Keratinocyte (primary cell): ENCODE data around the gene IFNA17. TPM values are rescaled to one million over a fixed set of nuclear protein-coding genes. Genes with fewer than 3 reads are reported as not detected.

Source experiments
- DNase-seq: peaks from one replicate; pipeline ENCODE4 v3.0.0-alpha.2; 2011; ENCODE audit warnings: low read depth, missing footprints, low spot score
- FAIRE-seq: peaks from 2 replicates; lab custom pipeline; 2011; peaks lifted over from hg19 to GRCh38; lab: Jason Lieb, UNC
- H2AFZ ChIP-seq: 2 replicates; pipeline ENCODE4 v1.6.0; 2012; ENCODE audit warnings: low read length, control low read depth, inconsistent platforms; ENCODE audit not compliant: control insufficient read depth
- H3K27ac ChIP-seq: 2 replicates; pipeline ENCODE4 v1.5.1; 2011; ENCODE audit warnings: low read length; ENCODE audit not compliant: control insufficient read depth, insufficient read depth
- H3K27me3 ChIP-seq: 3 replicates; pipeline ENCODE4 v1.6.0; 2011; ENCODE audit warnings: low read length; ENCODE audit not compliant: control insufficient read depth, insufficient read depth; ENCODE audit errors: extremely low read depth
- H3K36me3 ChIP-seq, 2 experiments: 2 replicates in 1 of 2; 3 replicates in 1 of 2; pipeline ENCODE4 v1.5.1; 2011; ENCODE audit warnings: low read length in 2 of 2, mild to moderate bottlenecking in 1 of 2; ENCODE audit not compliant: control insufficient read depth in 2 of 2, insufficient read depth in 2 of 2; ENCODE audit errors: extremely low read depth in 1 of 2
- H3K4me1 ChIP-seq: 3 replicates; pipeline ENCODE4 v1.5.1; 2011; ENCODE audit warnings: low read length; ENCODE audit not compliant: control insufficient read depth, insufficient read depth; ENCODE audit errors: extremely low read depth
- H3K4me2 ChIP-seq: 3 replicates; pipeline ENCODE4 v1.6.0; 2011; ENCODE audit warnings: low read depth, low read length; ENCODE audit not compliant: control insufficient read depth, insufficient read depth; ENCODE audit errors: extremely low read depth
- H3K4me3 ChIP-seq, 3 experiments: fragments of 200-600 bp in 1 of 3; sonication (generic) in 1 of 3; 2 replicates in 2 of 3; 3 replicates in 1 of 3; pipeline ENCODE4 v1.5.1; 2011 to 2016; ENCODE audit warnings: low read length in 3 of 3, mild to moderate bottlenecking in 3 of 3, control low read depth in 2 of 3, inconsistent platforms in 1 of 3, low read depth in 1 of 3, mixed read lengths in 1 of 3, mixed run types in 1 of 3, moderate library complexity in 1 of 3; ENCODE audit not compliant: control insufficient read depth in 2 of 3, insufficient read depth in 2 of 3; ENCODE audit errors: extremely low read depth in 1 of 3
- H3K79me2 ChIP-seq: 2 replicates; pipeline ENCODE4 v1.6.0; 2012; ENCODE audit warnings: low read length; ENCODE audit not compliant: control insufficient read depth, insufficient read depth
- H3K9ac ChIP-seq: 3 replicates; pipeline ENCODE4 v1.6.0; 2011; ENCODE audit warnings: low read length; ENCODE audit not compliant: control insufficient read depth, insufficient read depth; ENCODE audit errors: extremely low read depth
- H3K9me1 ChIP-seq: 3 replicates; pipeline ENCODE4 v1.6.0; 2011; ENCODE audit warnings: low read length; ENCODE audit not compliant: control insufficient read depth, insufficient read depth; ENCODE audit errors: extremely low read depth
- H3K9me3 ChIP-seq: 2 replicates; pipeline ENCODE4 v1.5.1; 2012; ENCODE audit warnings: low read depth, low read length; ENCODE audit not compliant: control insufficient read depth
- H4K20me1 ChIP-seq: 3 replicates; pipeline ENCODE4 v1.6.0; 2011; ENCODE audit warnings: low read length; ENCODE audit not compliant: control insufficient read depth, insufficient read depth; ENCODE audit errors: extremely low read depth
- CTCF ChIP-seq, 3 experiments: IDR thresholded peaks in 1 of 3; conservative IDR thresholded peaks in 1 of 3; optimal IDR thresholded peaks in 1 of 3; 2 replicates in 2 of 3; 3 replicates in 1 of 3; pipeline versions ENCODE3 to v1.5.1; 2011; ENCODE audit warnings: low read length in 3 of 3, mild to moderate bottlenecking in 3 of 3, moderate library complexity in 2 of 3, control low read depth in 1 of 3, inconsistent platforms in 1 of 3; ENCODE audit not compliant: insufficient read depth in 2 of 3; ENCODE audit errors: extremely low read depth in 1 of 3
- EZH2 ChIP-seq: IDR thresholded peaks from one replicate; pipeline ENCODE4 v1.6.1; 2012; ENCODE audit warnings: inconsistent platforms, mild to moderate bottlenecking, low read length, moderate library complexity
- dilution Hi-C: fragments of 300-500 bp; cut with MboI; formaldehyde crosslinking; loops from one replicate; pipeline ENCODE4 v1.7.0; 2020; ENCODE audit warnings: low sequenced_read_pairs; ENCODE audit not compliant: extremely low pct_ligation_motif_present
- polyA plus RNA-seq, 5 experiments: library from polyadenylated mRNA; depleted of rRNA in 3 of 5; stranded (reverse) in 3 of 5; stranded (forward) in 1 of 5; unstranded in 1 of 5; fragments of >200 nt; gene quantifications; 1 replicate in 1 of 5; 2 replicates in 3 of 5; 3 replicates in 1 of 5; pipeline versions ENCODE4 v1.2.1 to v1.2.3, GENCODE V29; 2011 to 2012; ENCODE audit warnings: missing spikeins in 2 of 5, low read depth in 1 of 5, low replicate concordance in 1 of 5

Gene IFNA17
- polyA plus RNA-seq, 1 donor (not counting 4 experiments of a cell fraction or from before 2014, with no cell fraction given), result not detected

GRCh38 chr9:21251190-21251589 lies 23.2 kb upstream of the IFNA17 start:
- TF ChIP-seq EZH2 (no peak), CTCF (optimal IDR thresholded peaks at IDR 0.05 in 1 of 3, IDR thresholded peaks at IDR 0.05 in 1 of 3, conservative IDR thresholded peaks at IDR 0.05 in 1 of 3; ENCODE audit: extremely low read depth in 1 of 3, insufficient read depth in 2 of 3, low read length in 3 of 3) (no peak)
- dilution Hi-C loops, result no loop called here
- no peak for DNase-seq

GRCh38 chr9:21244836-21245235 lies 16.8 kb upstream of the IFNA17 start:
- H2AFZ ChIP-seq, result no peak overlapping the region
- H3K9ac ChIP-seq, result no peak overlapping the region
- peaks cover 9% of the 10 kb centered on the region for H3K27me3 ChIP-seq
- H3K4me2 ChIP-seq, result no peak overlapping the region
- H3K36me3 ChIP-seq, result no peaks in the 10 kb centered on the region
- no peaks in the 10 kb centered on the region for H3K9me1 ChIP-seq
- dilution Hi-C loops, result no loop called here
- DNase-seq, result no peak
- no peak for FAIRE-seq
- H4K20me1 ChIP-seq, result no peaks in the 10 kb centered on the region
- H3K79me2 ChIP-seq, result no peaks in the 10 kb centered on the region
- H3K9me3 ChIP-seq, result no peaks in the 10 kb centered on the region
- H3K27ac ChIP-seq, result no peak overlapping the region
- H3K4me1 ChIP-seq, result no peaks in the 10 kb centered on the region
- TF ChIP-seq EZH2 (no peak), CTCF (optimal IDR thresholded peaks at IDR 0.05 in 1 of 3, IDR thresholded peaks at IDR 0.05 in 1 of 3, conservative IDR thresholded peaks at IDR 0.05 in 1 of 3; ENCODE audit: extremely low read depth in 1 of 3, insufficient read depth in 2 of 3, low read length in 3 of 3) (no peak)
- no peak overlapping the region for H3K4me3 ChIP-seq

More at GRCh38 chr9:21251190-21251589, 23.2 kb upstream of the IFNA17 start:
- H3K27me3 ChIP-seq, result peaks cover 18% of the 10 kb centered on the region
- H3K4me1 ChIP-seq, result no peaks in the 10 kb centered on the region
- no peaks in the 10 kb centered on the region for H3K9me1 ChIP-seq
- H3K4me2 ChIP-seq, result no peak overlapping the region
- no peak overlapping the region for H3K4me3 ChIP-seq
- no peak overlapping the region for H3K27ac ChIP-seq
- H2AFZ ChIP-seq, result no peak overlapping the region
- no peak overlapping the region for H3K9ac ChIP-seq
- H3K79me2 ChIP-seq, result no peaks in the 10 kb centered on the region
- no peak for FAIRE-seq
- H3K9me3 ChIP-seq, result no peaks in the 10 kb centered on the region
- H4K20me1 ChIP-seq, result no peaks in the 10 kb centered on the region
- H3K36me3 ChIP-seq, result no peaks in the 10 kb centered on the region
